OCI-LY3 (cell line): Measurements from ENCODE around the gene ARHGEF11.
"Not testable (repeated sequence)": the region's sequence is repeated elsewhere in the genome, so short reads cannot be mapped to it uniquely, and the experiment has no call there.

Source experiments
- H2AFZ ChIP-seq: fragments of 200-600, 300-600 bp; shearing (Covaris generic); 2 replicates; pipeline ENCODE4 v1.6.0; 2014; ENCODE audit warnings: antibody characterized with exemption, low read depth, low read length
- H3K27ac ChIP-seq: fragments of 200-600, 300-600 bp; sonication (generic); 2 replicates; pipeline ENCODE4 v1.5.1; 2014; ENCODE audit warnings: mild to moderate bottlenecking, low read length, moderate library complexity, mixed read lengths
- H3K27me3 ChIP-seq: fragments of 200-600, 300-600 bp; sonication (generic); 2 replicates; pipeline ENCODE4 v1.6.1; 2014; ENCODE audit warnings: low read depth, low read length, mixed read lengths
- H3K36me3 ChIP-seq: fragments of 200-600, 300-600 bp; sonication (generic); replicated peaks from 2 replicates; pipeline ENCODE3; 2014; ENCODE audit warnings: low read depth, low read length, mixed read lengths
- H3K4me1 ChIP-seq: fragments of 300-600, 200-600 bp; sonication (generic); 2 replicates; pipeline ENCODE4 v1.6.1; 2014; ENCODE audit warnings: low read length, mixed read lengths
- H3K4me2 ChIP-seq: fragments of 200-600, 300-600 bp; sonication (generic); 2 replicates; pipeline ENCODE4 v1.6.1; 2014; ENCODE audit warnings: low read length, mixed read lengths
- H3K4me3 ChIP-seq: fragments of 300-600, 200-600 bp; sonication (generic); 2 replicates; pipeline ENCODE4 v1.5.1; 2014; ENCODE audit warnings: antibody characterized with exemption, mild to moderate bottlenecking, low read length, moderate library complexity
- H3K79me2 ChIP-seq: fragments of 300-600, 200-600 bp; shearing (Covaris generic); 2 replicates; pipeline ENCODE4 v1.6.1; 2014; ENCODE audit warnings: mild to moderate bottlenecking, low read length, mixed read lengths
- H3K9ac ChIP-seq: fragments of 300-600, 200-600 bp; shearing (Covaris generic); 2 replicates; pipeline ENCODE4 v1.6.0; 2014; ENCODE audit warnings: mild to moderate bottlenecking, low read length, moderate library complexity
- H3K9me3 ChIP-seq: fragments of 200-600, 300-600 bp; shearing (Covaris generic); 2 replicates; pipeline ENCODE4 v1.6.1; 2014; ENCODE audit warnings: low read length, mixed read lengths; ENCODE audit not compliant: insufficient read depth
- H4K20me1 ChIP-seq: fragments of 200-600, 300-600 bp; sonication (generic); 2 replicates; pipeline ENCODE4 v1.6.1; 2016; ENCODE audit warnings: low read length, mixed read lengths; ENCODE audit not compliant: insufficient read depth
- EZH2phosphoT487 ChIP-seq: fragments of 200-600 bp; shearing (Covaris generic); IDR thresholded peaks from 2 replicates; pipeline ENCODE4 v1.6.1; 2018; ENCODE audit warnings: antibody characterized with exemption, mixed run types, low read depth
- TF ChIP-seq, protein P1 (sequence below): fragments of 200-600, 300-600 bp; sonication (generic); IDR thresholded peaks from 2 replicates; pipeline ENCODE4 v1.5.1; 2014; ENCODE audit warnings: antibody characterized with exemption, low read length, low read depth

Gene ARHGEF11

GRCh38 chr1:156927215-156928042 is 118.1 kb downstream of the ARHGEF11 start:
- no peak overlapping the region for H2AFZ ChIP-seq

GRCh38 chr1:156926695-156927094 is 118.8 kb downstream of the ARHGEF11 start:
- not testable (repeated sequence) for H3K9ac ChIP-seq, H4K20me1 ChIP-seq, H3K27ac ChIP-seq, H2AFZ ChIP-seq, H3K4me3 ChIP-seq, H3K4me1 ChIP-seq, H3K36me3 ChIP-seq, H3K4me2 ChIP-seq, H3K9me3 ChIP-seq, H3K79me2 ChIP-seq
- H3K27me3 ChIP-seq = peaks cover 36% of the 10 kb centered on the region

More at GRCh38 chr1:156927215-156928042, 118.1 kb downstream of the ARHGEF11 start:
- H3K79me2 ChIP-seq = no peaks in the 10 kb centered on the region
- H4K20me1 ChIP-seq = no peaks in the 10 kb centered on the region
- no peaks in the 10 kb centered on the region for H3K36me3 ChIP-seq
- H3K4me1 ChIP-seq = no peaks in the 10 kb centered on the region
- TF ChIP-seq, protein P1, sequence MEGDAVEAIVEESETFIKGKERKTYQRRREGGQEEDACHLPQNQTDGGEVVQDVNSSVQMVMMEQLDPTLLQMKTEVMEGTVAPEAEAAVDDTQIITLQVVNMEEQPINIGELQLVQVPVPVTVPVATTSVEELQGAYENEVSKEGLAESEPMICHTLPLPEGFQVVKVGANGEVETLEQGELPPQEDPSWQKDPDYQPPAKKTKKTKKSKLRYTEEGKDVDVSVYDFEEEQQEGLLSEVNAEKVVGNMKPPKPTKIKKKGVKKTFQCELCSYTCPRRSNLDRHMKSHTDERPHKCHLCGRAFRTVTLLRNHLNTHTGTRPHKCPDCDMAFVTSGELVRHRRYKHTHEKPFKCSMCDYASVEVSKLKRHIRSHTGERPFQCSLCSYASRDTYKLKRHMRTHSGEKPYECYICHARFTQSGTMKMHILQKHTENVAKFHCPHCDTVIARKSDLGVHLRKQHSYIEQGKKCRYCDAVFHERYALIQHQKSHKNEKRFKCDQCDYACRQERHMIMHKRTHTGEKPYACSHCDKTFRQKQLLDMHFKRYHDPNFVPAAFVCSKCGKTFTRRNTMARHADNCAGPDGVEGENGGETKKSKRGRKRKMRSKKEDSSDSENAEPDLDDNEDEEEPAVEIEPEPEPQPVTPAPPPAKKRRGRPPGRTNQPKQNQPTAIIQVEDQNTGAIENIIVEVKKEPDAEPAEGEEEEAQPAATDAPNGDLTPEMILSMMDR = peak; percentile 29
- no peak for TF ChIP-seq EZH2phosphoT487
- no peak overlapping the region for H3K4me2 ChIP-seq
- no peak overlapping the region for H3K4me3 ChIP-seq
- H3K9ac ChIP-seq = no peak overlapping the region
- no peak overlapping the region for H3K27ac ChIP-seq
- H3K9me3 ChIP-seq = no peaks in the 10 kb centered on the region
- H3K27me3 ChIP-seq = peaks cover 29% of the 10 kb centered on the region

GRCh38 chr1:156926175-156926574 is 119.4 kb downstream of the ARHGEF11 start:
- Histone ChIP-seq H3K27me3 (peaks cover 41% of the 10 kb centered on the region), H4K20me1 (no peaks in the 10 kb centered on the region), H3K79me2 (no peaks in the 10 kb centered on the region), H3K4me2 (no peak overlapping the region), H3K9ac (no peak overlapping the region), H2AFZ (no peak overlapping the region), H3K36me3 (no peaks in the 10 kb centered on the region), H3K9me3 (no peaks in the 10 kb centered on the region), H3K27ac (no peak overlapping the region), H3K4me1 (no peaks in the 10 kb centered on the region), H3K4me3 (no peak overlapping the region)
- TF ChIP-seq, protein P1 = no peak
- TF ChIP-seq EZH2phosphoT487 = no peak

GRCh38 chr1:156925154-156926010 is 120.2 kb downstream of the ARHGEF11 start:
- TF ChIP-seq EZH2phosphoT487 = no peak
- TF ChIP-seq, protein P1 = peak; percentile 12; the same call in 1 of the 2 replicates
- H2AFZ ChIP-seq = no peak overlapping the region
- peaks cover 43% of the 10 kb centered on the region for H3K27me3 ChIP-seq
- H3K36me3 ChIP-seq = no peaks in the 10 kb centered on the region
- no peaks in the 10 kb centered on the region for H3K9me3 ChIP-seq
- no peaks in the 10 kb centered on the region for H3K4me1 ChIP-seq
- no peaks in the 10 kb centered on the region for H4K20me1 ChIP-seq
- no peak overlapping the region for H3K4me2 ChIP-seq
- H3K79me2 ChIP-seq = no peaks in the 10 kb centered on the region
- no peak overlapping the region for H3K4me3 ChIP-seq
- H3K27ac ChIP-seq = no peak overlapping the region
- no peak overlapping the region for H3K9ac ChIP-seq
